HG03565 (cell line): Measurements from ENCODE around the gene MTA3.

Experiments
- ATAC-seq: cut with Tn5 transposase; IDR thresholded peaks from one replicate; pipeline ENCODE4 v1.9.1; 2021; ENCODE audit warnings: mild to moderate bottlenecking, moderate library complexity; ENCODE audit not compliant: unreplicated experiment

Gene MTA3

GRCh38 chr2:42799881-42800280 is 231.4 kb downstream of the MTA3 start:
- no peak for ATAC-seq

GRCh38 chr2:42800461-42800962 is 232.1 kb downstream of the MTA3 start:
- ATAC-seq: no peak

GRCh38 chr2:42800981-42801380 is 232.5 kb downstream of the MTA3 start:
- no peak for ATAC-seq

GRCh38 chr2:42801381-42801780 is 232.9 kb downstream of the MTA3 start:
- ATAC-seq: no peak

GRCh38 chr2:42802150-42802549 is 233.7 kb downstream of the MTA3 start:
- no peak for ATAC-seq

- ATAC-seq: no peak
These were observed 235.9 kb downstream of the MTA3 start for GRCh38 chr2:42804338-42804737.

GRCh38 chr2:42804891-42805290 is 236.5 kb downstream of the MTA3 start:
- ATAC-seq: no peak
